ENCODE results near the gene PSIP1. TPM values are rescaled to one million over a fixed set of nuclear protein-coding genes. Genes with fewer than 3 reads are reported as not detected.

Gene PSIP1
- total and polyA plus RNA-seq, 9 of the 15 experiments (the other 6 are each of a cell fraction or from before 2014, with no cell fraction given), result 18.8 to 119 (median 59.9) TPM

DNA sequence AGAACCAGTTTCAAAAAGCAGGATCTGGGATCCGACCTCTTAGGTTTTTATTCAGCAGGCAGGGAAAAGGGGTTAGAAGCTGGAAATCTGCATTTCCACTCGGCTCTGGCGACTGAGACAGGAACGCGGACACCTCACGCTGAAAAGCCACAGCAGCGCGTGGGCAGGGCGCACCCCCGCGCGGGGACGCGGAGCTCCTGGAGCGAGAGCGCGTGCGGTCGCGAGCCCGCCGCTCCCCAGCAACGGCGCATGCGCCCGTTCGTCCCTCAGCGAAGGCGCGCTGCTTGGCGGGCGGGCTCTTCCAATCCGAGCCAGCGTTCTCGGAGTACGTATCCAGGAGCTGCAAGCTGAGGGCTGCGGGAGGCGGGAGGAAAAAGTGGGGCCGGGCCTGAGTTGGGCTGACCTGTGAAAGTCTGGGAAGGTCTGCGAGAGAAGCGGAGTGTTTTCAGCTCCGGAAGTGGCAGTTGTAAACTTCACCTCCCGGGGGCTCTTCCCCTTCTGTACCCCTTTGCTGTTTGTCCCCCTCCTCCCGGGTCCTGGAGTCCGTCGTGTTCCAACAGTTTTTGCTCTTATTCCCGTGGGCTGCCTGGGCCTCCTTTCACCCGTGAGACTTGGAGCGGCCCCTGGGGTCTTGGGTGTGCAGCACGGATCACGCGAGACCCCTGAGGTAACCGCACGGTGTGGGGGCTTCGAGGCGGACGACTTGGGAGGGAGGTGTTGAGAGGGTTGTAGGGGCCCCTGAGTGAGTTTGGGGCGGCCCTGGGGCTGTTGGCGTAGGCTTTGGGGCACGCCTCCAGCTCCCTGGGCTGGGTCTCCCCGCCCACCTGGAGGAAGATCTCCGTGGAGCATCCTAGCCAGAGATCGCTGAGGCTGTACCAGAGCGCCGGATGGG lies 42.1 kb upstream of the PSIP1 start, which contains the start of gene CCDC171 (continued):
- TF ChIP-seq NFXL1 (CRISPR knock-in tag; IDR thresholded peaks at IDR 0.05) (no peak), SRSF7 (optimal IDR thresholded peaks at IDR 0.05; ENCODE audit: low read depth, low read length) (no peak), NRF1 (conservative IDR thresholded peaks at IDR 0.05 in 1 of 2, IDR thresholded peaks at IDR 0.05 in 1 of 2) (peak; percentile 94 to 95), CTBP1 (IDR thresholded peaks at IDR 0.05; ENCODE audit: borderline replicate concordance) (peak; percentile 27; the same call in 1 of the 2 replicates), RFX5 (IDR thresholded peaks at IDR 0.05; ENCODE audit: low read depth, low read length) (no peak), ZNF75A (CRISPR knock-in tag; IDR thresholded peaks at IDR 0.05) (no peak), FOXK1 (CRISPR knock-in tag; IDR thresholded peaks at IDR 0.05; ENCODE audit: borderline replicate concordance) (no peak), MEF2A (IDR thresholded peaks at IDR 0.05; ENCODE audit: control insufficient read depth, low read depth, low read length) (no peak), ZFP91 (CRISPR knock-in tag; IDR thresholded peaks at IDR 0.05) (no peak), TFE3 (CRISPR knock-in tag; IDR thresholded peaks at IDR 0.05) (no peak), ZNF699 (CRISPR knock-in tag; IDR thresholded peaks at IDR 0.05; ENCODE audit: insufficient replicate concordance) (no peak), SAFB2 (IDR thresholded peaks at IDR 0.05; ENCODE audit: borderline replicate concordance, low read depth, low read length, severe bottlenecking) (no peak), ZNF280B (CRISPR knock-in tag; IDR thresholded peaks at IDR 0.05) (no peak), ZNF384 (IDR thresholded peaks at IDR 0.05; ENCODE audit: low read depth, low read length) (no peak), STAG1 (CRISPR knock-in tag; IDR thresholded peaks at IDR 0.05; ENCODE audit: borderline replicate concordance) (no peak), KDM5B (IDR thresholded peaks at IDR 0.05; ENCODE audit: insufficient replicate concordance, low read depth, low read length) (peak; percentile 58), KDM2B (CRISPR knock-in tag; IDR thresholded peaks at IDR 0.05) (no peak), TCF7 (IDR thresholded peaks at IDR 0.05; ENCODE audit: borderline replicate concordance) (no peak), SP2 (IDR thresholded peaks at IDR 0.05; ENCODE audit: extremely low read depth, low read depth, low read length, poor library complexity, severe bottlenecking) (no peak), SMARCA4 (IDR thresholded peaks at IDR 0.05) (no peak), KAT2B (IDR thresholded peaks at IDR 0.05; ENCODE audit: low read depth, low read length) (no peak)
- TF ChIP-seq, protein P1, sequence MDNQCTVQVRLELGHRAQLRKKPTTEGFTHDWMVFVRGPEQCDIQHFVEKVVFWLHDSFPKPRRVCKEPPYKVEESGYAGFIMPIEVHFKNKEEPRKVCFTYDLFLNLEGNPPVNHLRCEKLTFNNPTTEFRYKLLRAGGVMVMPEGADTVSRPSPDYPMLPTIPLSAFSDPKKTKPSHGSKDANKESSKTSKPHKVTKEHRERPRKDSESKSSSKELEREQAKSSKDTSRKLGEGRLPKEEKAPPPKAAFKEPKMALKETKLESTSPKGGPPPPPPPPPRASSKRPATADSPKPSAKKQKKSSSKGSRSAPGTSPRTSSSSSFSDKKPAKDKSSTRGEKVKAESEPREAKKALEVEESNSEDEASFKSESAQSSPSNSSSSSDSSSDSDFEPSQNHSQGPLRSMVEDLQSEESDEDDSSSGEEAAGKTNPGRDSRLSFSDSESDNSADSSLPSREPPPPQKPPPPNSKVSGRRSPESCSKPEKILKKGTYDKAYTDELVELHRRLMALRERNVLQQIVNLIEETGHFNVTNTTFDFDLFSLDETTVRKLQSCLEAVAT (IDR thresholded peaks at IDR 0.05), result 0 out of 4 replicates have a peak, but pooled peaks of 1 of the 2 experiments have one; percentile 16

All from K562 (cell line).